NB4 (cell line): ENCODE results near the gene IQSEC3.
"Not testable (repeated sequence)": the region's sequence is repeated elsewhere in the genome, so short reads cannot be mapped to it uniquely, and the experiment has no call there.

Source experiments
- MYC ChIP-seq: IDR thresholded peaks from 2 replicates; pipeline ENCODE4 v1.6.1; 2011; ENCODE audit warnings: low read depth, low read length
- POLR2A ChIP-seq: IDR thresholded peaks from 2 replicates; pipeline ENCODE4 v1.6.1; 2011; ENCODE audit warnings: mild to moderate bottlenecking; ENCODE audit not compliant: insufficient read length; ENCODE audit errors: extremely low read depth
- TF ChIP-seq, protein P1 (sequence below): IDR thresholded peaks from one replicate; pipeline ENCODE4 v1.5.1; 2012; ENCODE audit warnings: low read depth, low read length

GRCh38 chr12:46542-46941, 20.0 kb upstream of the IQSEC3 start:
- TF ChIP-seq, protein P1, sequence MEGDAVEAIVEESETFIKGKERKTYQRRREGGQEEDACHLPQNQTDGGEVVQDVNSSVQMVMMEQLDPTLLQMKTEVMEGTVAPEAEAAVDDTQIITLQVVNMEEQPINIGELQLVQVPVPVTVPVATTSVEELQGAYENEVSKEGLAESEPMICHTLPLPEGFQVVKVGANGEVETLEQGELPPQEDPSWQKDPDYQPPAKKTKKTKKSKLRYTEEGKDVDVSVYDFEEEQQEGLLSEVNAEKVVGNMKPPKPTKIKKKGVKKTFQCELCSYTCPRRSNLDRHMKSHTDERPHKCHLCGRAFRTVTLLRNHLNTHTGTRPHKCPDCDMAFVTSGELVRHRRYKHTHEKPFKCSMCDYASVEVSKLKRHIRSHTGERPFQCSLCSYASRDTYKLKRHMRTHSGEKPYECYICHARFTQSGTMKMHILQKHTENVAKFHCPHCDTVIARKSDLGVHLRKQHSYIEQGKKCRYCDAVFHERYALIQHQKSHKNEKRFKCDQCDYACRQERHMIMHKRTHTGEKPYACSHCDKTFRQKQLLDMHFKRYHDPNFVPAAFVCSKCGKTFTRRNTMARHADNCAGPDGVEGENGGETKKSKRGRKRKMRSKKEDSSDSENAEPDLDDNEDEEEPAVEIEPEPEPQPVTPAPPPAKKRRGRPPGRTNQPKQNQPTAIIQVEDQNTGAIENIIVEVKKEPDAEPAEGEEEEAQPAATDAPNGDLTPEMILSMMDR: not testable (repeated sequence)
- not testable (repeated sequence) for TF ChIP-seq POLR2A, MYC
